GM19438 (cell line): ENCODE results near the gene SCAF11.

ENCODE experiments used
- ATAC-seq: cut with Tn5 transposase; IDR thresholded peaks from one replicate; pipeline ENCODE4 v1.9.1; 2021; ENCODE audit warnings: low read depth; ENCODE audit not compliant: unreplicated experiment

Gene SCAF11

GRCh38 chr12:45986641-45987339, 3.6 kb downstream of the SCAF11 start:
- ATAC-seq, result no peak

GRCh38 chr12:45981075-45981837, 9.1 kb downstream of the SCAF11 start:
- ATAC-seq, result no peak

- ATAC-seq, result no peak
Measured at GRCh38 chr12:45980540-45980939, 9.8 kb downstream of the SCAF11 start.

GRCh38 chr12:45978108-45978507, 12.3 kb downstream of the SCAF11 start:
- ATAC-seq, result no peak

GRCh38 chr12:45977620-45978019, 12.8 kb downstream of the SCAF11 start:
- no peak for ATAC-seq

GRCh38 chr12:45975506-45975905, 14.9 kb downstream of the SCAF11 start:
- ATAC-seq, result no peak

- no peak for ATAC-seq
Measured at GRCh38 chr12:45974883-45975282, 15.5 kb downstream of the SCAF11 start.

- no peak for ATAC-seq
Measured at GRCh38 chr12:45974171-45974719, 16.1 kb downstream of the SCAF11 start.

GRCh38 chr12:45973526-45973925, 16.8 kb downstream of the SCAF11 start:
- no peak for ATAC-seq

GRCh38 chr12:45970391-45970790, 20.0 kb downstream of the SCAF11 start:
- ATAC-seq, result no peak

- no peak for ATAC-seq
Measured at GRCh38 chr12:45969084-45969483, 21.3 kb downstream of the SCAF11 start.

- no peak for ATAC-seq
Measured at GRCh38 chr12:45966486-45966885, 23.9 kb downstream of the SCAF11 start.

GRCh38 chr12:45962553-45963325, 27.6 kb downstream of the SCAF11 start:
- ATAC-seq, result no peak

- ATAC-seq, result no peak
Measured at GRCh38 chr12:45959728-45960127, 30.6 kb downstream of the SCAF11 start.

- no peak for ATAC-seq
Measured at GRCh38 chr12:45959025-45959424, 31.3 kb downstream of the SCAF11 start.

- ATAC-seq, result no peak
Measured at GRCh38 chr12:45948546-45948945, 41.8 kb downstream of the SCAF11 start.

- no peak for ATAC-seq
Measured at GRCh38 chr12:45946435-45946834, 43.9 kb downstream of the SCAF11 start.

GRCh38 chr12:45944771-45945170, 45.6 kb downstream of the SCAF11 start:
- ATAC-seq, result no peak

- no peak for ATAC-seq
Measured at GRCh38 chr12:45939759-45940158, 50.6 kb downstream of the SCAF11 start.

- no peak for ATAC-seq
Measured at GRCh38 chr12:45938566-45938965, 51.8 kb downstream of the SCAF11 start.

- ATAC-seq, result no peak
Measured at GRCh38 chr12:45934956-45935355, 55.4 kb downstream of the SCAF11 start.
